H54 (cell line): ENCODE measurements around the gene PARP12.

ENCODE experiments used
- DNase-seq: peaks from one replicate; pipeline ENCODE4 v3.0.0; 2011; ENCODE audit warnings: low spot score, mixed read lengths; ENCODE audit not compliant: insufficient read length
- FAIRE-seq: peaks from 3 replicates; lab custom pipeline; 2011; peaks lifted over from hg19 to GRCh38; lab: Jason Lieb, UNC
- POLR2A ChIP-seq: IDR thresholded peaks from 2 replicates; pipeline ENCODE4 v1.6.1; 2011; ENCODE audit warnings: low read depth, mild to moderate bottlenecking, low read length

Gene PARP12

GRCh38 chr7:140053812-140054539 lies 8.8 kb downstream of the PARP12 start:
- DNase-seq: no peak

DNA sequence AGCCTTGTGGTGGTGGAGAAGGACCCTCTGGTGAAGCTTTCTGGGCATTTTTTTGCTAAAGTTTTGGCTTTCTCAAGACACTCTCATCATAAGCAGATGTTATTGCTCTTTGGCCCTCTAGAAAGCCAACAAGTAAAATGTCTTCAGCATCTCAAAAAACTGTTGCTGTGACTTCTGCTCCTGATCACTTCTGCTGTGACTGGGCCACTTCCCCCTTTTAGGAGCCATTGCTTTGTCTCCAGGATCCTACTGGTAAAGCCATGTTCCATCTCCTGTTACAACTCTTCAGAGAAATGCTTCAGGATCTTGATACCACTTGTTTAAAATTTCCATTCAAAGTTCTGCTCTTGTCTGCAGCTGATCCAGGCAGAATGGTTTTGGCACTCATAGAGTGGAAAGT lies 10.9 kb downstream of the PARP12 start:
- TF ChIP-seq POLR2A: no peak
- FAIRE-seq (no peak), DNase-seq (no peak)

More at GRCh38 chr7:140053812-140054539, 8.8 kb downstream of the PARP12 start:
- TF ChIP-seq POLR2A: no peak
- no peak for FAIRE-seq

DNA sequence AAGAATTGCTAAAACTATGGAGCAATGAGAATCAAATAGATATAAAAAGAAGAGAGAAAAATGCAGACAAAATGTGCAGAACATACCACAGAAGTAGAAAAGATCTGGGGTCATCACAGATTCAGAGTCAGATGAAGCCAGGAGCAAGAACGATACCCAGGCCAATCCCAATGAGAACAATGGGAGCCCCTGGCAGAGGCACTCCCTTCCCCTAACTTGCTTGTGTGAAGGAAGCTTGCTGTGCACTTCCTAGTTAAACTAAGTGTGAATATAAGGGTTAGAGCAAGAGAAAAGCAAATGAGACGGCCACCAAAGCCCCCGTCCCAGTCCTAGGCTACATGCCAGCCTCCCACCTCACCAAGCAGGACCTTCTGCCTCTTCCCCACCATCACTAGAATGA lies 12.7 kb downstream of the PARP12 start:
- FAIRE-seq: no peak
- DNase-seq: no peak
- no peak for TF ChIP-seq POLR2A

GRCh38 chr7:140049339-140050024 lies 13.3 kb downstream of the PARP12 start:
- no peak for FAIRE-seq
- no peak for TF ChIP-seq POLR2A

GRCh38 chr7:140048989-140049338 lies 13.8 kb downstream of the PARP12 start:
- TF ChIP-seq POLR2A: no peak
- FAIRE-seq: no peak

More at GRCh38 chr7:140049339-140050024, 13.3 kb downstream of the PARP12 start:
- DNase-seq: no peak

GRCh38 chr7:140048138-140048537 lies 14.6 kb downstream of the PARP12 start:
- FAIRE-seq (no peak), DNase-seq (no peak)
- TF ChIP-seq POLR2A: no peak

More at GRCh38 chr7:140048989-140049338, 13.8 kb downstream of the PARP12 start:
- no peak for DNase-seq

DNA sequence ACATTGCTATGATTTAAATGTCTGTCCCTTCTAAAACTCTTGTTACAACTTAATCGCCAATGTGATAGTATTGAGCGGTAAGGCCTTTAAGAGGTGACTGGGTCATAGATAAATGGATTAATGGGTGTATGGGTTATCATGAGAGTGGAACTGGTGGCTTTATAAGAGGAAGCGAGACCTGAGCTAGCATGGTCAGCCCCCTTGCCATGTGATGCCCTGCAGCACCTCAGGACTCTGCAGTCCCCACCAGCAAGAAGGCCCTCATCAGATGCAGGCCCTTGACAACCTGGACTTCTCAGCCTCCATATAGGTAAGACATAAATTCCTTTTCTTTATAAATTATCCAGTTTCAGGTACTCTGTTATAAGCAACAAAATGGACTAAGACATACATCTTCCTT lies 15.6 kb downstream of the PARP12 start:
- FAIRE-seq: no peak

GRCh38 chr7:140045697-140046096 lies 17.1 kb downstream of the PARP12 start:
- no peak for TF ChIP-seq POLR2A
- no peak for FAIRE-seq

More for the DNA sequence above, 15.6 kb downstream of the PARP12 start:
- no peak for DNase-seq
- TF ChIP-seq POLR2A: no peak

DNA sequence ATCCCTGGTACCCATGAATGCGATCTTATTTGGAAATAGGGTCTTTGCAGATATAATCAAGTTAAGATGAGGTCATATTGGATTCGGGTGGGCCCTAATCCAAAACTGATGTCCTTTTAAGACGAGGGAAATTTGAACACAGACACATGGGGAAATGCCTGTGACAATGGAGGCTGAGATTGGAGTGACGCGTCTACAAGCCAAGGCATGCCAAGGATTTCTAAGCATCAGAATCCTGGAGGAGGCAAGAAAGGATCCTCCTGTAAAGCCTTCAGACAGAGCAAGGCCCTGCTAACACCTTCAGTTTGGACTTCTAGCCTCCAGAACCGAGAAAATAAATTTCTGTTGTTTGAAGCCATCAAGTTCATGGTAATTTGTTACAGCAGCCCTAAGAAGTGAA lies 18.5 kb downstream of the PARP12 start:
- DNase-seq (no peak), FAIRE-seq (no peak)
- no peak for TF ChIP-seq POLR2A

More at GRCh38 chr7:140045697-140046096, 17.1 kb downstream of the PARP12 start:
- DNase-seq: no peak

- DNase-seq: no peak
- no peak for TF ChIP-seq POLR2A
- FAIRE-seq: no peak
These were observed 20.4 kb downstream of the PARP12 start for GRCh38 chr7:140042386-140042670.

DNA sequence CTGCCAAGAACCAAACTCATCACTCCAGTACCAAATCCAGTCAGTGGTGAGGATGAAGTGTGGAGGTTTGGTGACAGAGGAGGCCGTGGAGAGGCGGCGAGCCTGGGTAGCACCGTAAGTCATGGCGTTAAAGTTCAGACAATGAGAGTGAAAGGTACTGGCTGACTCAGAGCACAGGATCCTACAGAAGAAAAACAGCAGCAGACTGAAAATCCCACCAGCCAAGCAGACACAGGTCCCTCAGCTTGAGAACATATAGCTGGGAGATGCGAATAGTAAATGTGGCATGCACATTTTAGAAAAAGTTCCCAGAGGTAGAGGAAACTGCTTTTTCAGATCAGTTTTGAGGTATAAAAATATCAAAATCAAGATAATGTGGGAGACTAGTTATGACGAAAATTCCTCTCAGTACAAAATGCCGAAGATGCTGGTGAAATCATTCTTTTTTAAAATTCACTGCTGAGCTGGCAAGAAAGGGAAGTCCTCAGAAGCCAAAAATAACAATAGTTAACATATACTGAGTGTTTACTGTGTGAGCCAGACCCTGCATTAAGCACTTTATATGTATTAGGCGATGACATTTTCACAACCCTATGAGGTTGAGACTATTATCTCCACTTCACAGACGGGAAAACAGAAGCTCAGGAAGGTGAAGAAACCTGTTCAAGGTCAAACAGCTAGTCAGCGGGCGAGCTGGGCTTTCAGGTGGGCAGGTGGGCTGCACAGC lies 20.9 kb downstream of the PARP12 start:
- DNase-seq: no peak
- TF ChIP-seq POLR2A: no peak
- no peak for FAIRE-seq

DNA sequence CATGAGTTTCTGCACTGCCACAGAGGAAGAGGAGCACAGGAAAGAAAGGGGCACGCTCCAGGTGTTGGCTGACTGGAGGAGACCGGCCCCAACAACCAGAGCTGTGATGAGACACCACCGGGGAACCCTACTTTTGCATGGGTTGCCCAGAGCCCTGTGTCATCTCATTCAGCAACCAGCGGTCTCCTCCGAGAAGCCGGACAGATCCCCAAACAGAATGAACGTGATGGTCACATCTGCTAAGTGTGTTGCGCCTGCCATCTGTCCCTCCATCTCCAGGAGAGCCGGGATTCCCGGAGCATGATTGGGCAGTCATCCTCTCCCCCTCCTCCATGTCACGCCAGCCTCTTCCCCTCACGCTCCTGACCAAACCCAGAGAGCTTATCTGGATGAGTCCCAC lies 22.9 kb downstream of the PARP12 start:
- DNase-seq (no peak), FAIRE-seq (no peak)
- TF ChIP-seq POLR2A: no peak

DNA sequence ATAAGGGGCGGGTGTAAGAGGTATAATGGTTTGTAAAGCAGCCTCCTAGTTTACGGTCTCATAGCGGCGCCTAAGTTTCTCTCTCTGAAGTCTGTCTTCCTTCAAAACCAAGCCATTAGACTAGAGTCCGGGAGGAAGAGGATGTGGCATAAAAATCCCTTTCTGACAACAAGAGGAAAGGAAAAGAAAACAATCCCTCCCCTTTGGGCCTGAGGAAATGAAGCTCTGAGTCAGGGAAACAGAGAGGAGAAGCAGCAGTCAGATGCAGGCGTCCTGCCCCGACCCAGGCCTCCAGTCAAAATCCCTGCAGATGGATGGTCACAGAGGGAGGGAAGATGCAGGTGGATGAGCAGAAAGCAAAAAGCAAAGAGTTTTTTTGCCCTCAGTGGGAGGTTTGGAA lies 23.7 kb downstream of the PARP12 start:
- no peak for TF ChIP-seq POLR2A
- no peak for FAIRE-seq
- no peak for DNase-seq

DNA sequence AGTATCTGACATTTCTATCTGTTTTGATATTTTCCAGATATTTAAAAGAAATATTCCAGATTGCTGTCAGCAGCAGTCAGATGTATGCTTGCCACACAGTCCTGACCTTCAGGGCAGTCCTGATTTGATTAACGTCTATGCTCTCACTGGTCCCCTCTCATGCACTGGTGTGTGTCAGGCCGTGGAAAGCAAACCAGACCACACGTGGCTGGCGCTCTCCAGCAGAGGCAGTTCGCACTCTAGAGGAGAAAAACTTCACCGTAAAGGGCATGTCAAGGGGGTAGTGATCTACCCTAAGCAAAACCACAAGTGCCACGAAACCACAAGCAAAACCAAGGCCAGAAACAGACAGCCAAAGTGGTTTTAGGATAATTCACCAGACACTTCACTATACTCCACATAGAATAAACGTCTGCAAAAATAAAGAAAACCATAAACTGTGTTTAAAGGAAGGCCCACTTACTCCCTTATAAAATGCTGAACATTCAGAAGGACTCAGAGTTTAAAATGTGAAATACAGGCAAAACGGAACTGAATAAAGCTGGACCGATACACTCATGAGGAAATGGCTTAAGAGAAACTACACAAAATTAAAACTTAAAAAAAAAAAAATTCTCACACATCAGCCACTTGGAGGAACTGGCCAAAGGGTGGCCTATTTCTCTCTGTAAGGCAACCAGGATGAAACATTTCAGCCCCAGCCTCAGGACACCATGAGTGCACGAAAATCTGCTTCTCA lies 26.4 kb downstream of the PARP12 start:
- TF ChIP-seq POLR2A: no peak
- no peak for FAIRE-seq
- no peak for DNase-seq
